Stimulated activated CD4-positive, alpha-beta T cell treated with anti-CD3 and anti-CD28 coated beads, TNF-alpha, amount 100 ng/mL, for 4 hours (primary cell): ENCODE measurements around the gene GGN.
"Not testable (repeated sequence)": the region's sequence is repeated elsewhere in the genome, so short reads cannot be mapped to it uniquely, and the experiment has no call there.

Experiments
- DNase-seq, 3 experiments: peaks; one replicate each; pipeline ENCODE4 v3.0.0-alpha.2; 2020; ENCODE audit warnings: low read depth in 3 of 3

GGN gene

DNA sequence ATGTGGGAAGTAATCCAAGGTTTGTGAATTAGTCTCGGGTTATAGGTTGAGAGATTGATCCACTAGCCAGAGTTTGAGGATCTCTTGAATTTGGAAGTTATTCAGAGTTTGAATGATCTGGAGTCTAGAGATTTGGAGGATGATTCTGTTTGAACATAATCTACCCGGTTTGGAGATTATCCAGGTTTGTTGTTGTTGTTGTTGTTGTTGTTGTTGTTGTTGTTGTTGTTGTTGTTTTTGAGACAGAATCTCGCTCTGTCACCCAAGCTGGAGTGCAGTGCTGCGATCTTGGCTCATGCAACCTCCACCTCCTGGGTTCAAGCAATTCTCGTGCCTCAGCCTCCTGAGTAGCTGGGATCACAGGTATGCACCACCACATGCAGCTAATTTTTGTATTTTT lies 24.1 kb upstream of the GGN start:
- DNase-seq: not testable (repeated sequence)

DNA sequence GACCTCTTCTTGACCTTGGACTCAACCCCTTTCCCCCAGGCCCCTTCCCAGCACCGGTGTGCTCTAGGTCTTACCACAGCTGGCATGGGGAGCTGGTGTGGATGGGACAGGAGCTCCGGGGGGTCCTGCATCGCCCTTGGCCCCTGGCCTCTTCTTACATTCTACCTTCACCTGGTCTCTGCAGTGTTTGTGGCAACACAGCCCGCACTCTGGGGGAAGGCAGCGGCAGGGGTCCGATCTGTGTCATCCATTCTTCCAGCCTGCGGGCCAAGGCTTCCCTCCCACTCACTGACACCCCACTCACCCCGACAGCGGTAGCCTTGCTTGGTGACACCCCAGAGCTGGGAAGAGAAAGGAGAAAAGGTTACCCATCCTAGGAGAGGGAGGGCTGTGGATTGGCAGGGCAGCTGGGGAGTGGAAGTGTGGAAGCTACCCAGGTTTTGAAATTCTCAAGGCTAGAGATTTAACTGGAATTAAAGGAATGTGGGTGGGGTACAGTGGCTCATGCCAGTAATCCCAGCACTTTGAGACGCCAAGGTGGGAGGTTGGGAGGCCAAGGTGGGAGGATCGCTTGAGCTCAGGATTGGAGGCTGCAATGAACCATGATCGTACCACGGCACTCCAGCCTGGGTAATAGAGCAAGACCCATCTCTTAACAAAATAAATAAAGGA lies 23.3 kb upstream of the GGN start:
- no peak for DNase-seq

DNA sequence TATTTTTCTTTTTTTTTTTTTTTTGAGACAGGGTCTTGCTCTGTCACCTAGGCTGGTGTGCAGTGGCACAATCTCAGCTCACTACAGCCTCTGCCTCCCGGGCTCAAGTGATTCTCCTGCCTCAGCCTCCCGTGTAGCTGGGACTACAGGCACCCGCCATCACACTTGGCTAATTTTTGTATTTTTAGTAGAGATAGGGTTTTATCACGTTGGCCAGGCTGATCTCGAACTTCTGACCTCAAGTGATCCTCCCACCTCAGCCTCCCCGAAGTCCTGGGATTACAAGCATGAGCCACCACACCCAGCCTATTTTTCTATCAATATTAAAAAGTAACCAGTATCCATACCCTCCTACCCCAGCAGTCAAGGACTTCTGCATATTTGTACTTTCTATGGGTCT lies 22.6 kb upstream of the GGN start:
- DNase-seq: not testable (repeated sequence)

DNA sequence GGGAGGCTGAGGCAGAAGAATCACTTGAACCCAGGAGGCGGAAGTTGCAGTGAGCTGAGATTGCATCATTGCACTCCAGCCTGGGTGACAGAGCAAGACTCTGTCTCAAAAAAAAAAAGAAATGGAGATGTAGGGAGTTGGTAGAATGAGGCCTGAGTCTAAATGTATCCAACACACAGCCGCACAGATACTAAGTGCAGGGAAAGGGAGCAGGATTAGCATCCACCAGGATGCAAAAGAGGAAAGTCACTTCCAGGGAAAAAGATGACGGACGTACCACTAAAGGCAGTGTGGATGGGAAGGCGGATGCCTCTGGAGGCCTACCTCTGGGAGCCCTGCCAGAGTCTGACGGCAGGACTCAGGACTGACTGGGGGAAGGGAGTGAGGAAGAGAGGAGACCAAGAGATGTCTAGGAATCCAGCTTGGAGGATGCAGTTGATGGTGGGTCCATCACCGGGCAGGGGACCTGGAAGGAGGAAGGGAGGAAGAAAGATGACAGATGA lies 21.8 kb upstream of the GGN start:
- DNase-seq: no peak

DNA sequence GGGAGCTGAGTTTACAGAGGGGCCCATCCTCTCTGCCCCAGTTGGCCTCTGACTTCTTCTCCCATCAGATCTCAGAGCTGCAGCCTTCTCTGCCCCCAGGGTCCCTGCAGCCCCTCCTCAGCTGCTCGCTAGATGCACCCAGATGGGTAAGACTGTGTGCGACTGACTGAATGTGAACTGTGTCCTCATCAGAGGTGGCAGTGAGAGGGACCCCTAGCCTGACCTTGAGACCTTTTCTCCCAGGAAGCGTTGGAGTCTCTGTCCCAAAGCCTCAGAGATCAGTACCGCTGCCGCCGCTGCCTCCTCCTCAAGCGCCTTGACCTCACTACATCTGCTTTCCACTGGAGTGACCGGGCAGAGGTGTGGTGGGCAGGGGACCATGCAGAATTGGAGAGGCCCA lies 17.4 kb upstream of the GGN start:
- no peak for DNase-seq

DNA sequence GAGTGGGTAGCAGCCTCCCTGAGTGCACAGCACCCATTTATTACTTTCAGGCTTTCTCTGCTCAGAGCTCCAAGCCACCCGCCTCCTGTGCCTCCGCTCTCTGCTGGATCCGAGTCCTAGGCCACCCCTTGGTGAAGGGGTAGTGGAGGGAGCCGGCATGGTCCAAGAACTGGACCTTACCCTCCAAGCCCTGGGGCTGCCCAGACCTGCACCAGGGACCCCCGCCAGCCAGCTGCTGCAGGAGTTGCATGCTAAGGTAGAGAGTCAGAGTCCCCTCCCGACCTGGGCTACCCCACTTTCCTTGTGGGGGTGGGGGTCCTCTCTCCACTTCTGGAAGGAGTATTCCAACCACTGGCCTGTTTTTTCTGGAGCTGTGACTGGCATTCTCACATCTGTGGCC lies 17.0 kb upstream of the GGN start:
- no peak for DNase-seq

DNA sequence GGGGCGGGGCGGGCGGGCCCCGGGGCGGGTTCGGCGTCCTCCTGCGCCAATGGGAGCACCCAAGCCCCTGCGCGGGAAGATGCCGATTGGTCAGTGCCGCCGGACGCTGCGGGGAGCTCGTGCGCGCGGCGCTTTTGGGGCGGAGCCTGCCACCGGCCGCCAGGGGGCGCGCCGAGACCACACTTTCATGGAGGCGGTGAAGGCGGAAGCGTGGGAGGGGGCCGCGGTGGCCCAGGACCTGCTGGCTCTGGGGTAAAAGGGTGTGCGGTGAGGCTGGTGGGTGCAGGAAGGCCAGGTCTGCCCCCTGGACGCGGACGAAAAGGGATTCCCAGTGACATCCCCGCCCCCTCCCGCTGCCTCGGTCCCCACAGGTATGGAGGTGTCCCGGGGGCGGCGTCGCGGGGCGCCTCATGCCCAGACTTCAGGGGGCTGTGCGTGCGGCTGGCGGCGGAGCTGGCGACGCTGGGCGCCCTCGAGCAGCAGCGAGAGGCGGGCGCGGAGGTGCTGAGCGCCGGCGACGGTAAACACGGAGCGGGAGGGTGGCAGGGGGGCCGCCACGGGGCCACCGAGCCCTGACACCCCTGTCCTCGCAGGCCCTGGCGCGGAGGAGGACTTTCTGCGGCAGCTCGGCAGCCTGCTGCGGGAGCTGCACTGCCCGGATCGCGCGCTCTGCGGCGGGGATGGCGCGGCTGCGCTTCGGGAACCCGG lies 15.3 kb upstream of the GGN start, which contains the start of gene FAM98C:
FAM98C (plus strand) TSS at position 127 of the 708 bp plus-strand sequence; CDS start at position 188, 61 bp downstream.
- peak; percentile 96 to 98 (median 97) for DNase-seq

DNA sequence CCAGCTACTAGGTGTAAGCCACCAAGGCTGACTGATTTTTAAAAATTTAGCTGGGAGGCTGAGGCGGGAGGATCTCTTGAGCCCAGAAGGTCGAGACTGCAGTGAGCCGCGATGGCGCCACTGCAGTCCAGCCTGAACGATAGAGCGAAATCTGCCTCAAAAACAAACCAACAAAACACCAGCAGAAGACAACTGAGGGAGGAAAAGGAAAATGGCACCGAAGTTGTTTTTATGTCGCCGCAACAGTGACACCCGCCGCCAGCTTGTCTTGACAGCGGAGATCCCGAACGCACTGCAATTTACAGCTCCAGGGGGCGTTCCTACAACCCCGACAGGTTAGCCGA lies 14.8 kb upstream of the GGN start:
- DNase-seq: no peak

DNA sequence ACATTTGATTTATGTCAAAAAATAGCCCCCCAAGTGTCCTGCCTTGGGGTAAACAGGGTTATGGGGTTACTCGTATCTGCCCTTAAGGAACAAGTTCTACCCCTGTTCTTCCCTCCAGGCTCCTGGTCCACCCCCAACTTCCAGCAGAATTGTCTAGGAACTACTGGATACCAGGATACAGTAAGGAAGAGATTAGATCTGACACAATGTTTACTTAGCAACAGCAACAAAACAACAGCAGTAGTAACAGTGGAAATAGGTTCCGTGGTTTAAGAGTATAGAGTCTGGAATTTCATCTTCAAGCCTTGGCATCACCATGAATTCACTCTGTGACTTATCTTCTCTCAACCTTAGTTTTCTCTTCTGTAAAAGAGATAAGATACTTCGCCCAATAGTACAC lies 13.3 kb upstream of the GGN start:
- DNase-seq: no peak

DNA sequence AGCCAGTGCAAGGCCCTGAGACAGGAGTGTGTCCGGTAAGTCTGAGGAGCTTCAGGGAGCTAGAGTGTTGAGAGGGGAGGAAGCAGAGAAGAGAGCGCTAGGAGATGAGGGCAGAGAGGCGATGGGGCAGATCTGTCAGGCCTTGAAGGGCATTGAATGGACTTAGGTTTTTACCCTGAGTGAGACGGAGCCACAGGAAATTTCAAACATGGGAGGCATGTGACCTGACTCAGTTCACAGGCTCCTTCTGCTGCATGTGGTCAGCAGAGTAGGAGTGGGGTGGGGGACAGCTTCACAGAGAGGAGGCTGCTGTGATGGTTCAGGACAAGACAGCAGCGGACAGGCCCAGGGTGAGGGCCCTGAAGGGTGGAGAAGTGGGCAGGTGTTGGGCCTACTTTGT lies 12.5 kb upstream of the GGN start:
- no peak for DNase-seq

DNA sequence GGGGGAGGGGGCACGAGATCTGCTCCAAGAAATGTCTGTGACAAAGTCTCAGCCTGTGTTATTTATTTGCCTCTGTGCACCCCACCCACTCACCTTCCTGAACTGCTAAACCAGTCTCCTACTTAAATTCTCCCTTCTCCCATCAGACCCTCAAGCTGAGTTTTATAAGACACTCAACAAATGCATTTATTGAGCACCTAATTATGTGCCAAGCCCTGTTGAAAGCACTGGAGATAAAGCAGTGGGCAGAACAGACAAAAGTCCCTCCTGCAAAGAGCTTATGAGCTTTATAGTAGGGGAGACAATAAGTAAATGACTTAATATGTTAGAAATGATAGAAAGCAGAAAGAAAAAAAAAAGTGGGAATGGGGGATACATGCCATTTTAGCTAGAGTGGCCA lies 11.7 kb upstream of the GGN start:
- no peak for DNase-seq

DNA sequence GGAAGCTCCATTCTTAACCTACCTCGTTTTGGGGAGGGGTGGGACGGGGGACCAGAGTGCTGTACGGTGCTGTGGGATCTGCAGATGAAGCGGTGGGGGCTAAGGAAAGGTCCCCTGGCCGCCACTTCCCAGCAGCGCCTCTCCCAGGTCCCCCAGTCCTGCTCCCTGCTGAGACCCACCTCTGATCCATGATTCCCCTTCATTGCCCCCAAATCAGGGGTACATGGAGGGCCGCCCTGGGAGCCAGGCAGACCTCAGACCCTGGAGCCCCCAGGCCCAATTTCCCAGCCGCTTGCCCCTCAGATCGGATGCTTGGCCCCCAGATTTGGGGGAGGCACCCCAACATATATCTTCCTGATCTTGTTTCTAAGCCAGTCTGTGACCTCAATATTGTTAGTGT lies 11.2 kb upstream of the GGN start:
- no peak for DNase-seq

DNA sequence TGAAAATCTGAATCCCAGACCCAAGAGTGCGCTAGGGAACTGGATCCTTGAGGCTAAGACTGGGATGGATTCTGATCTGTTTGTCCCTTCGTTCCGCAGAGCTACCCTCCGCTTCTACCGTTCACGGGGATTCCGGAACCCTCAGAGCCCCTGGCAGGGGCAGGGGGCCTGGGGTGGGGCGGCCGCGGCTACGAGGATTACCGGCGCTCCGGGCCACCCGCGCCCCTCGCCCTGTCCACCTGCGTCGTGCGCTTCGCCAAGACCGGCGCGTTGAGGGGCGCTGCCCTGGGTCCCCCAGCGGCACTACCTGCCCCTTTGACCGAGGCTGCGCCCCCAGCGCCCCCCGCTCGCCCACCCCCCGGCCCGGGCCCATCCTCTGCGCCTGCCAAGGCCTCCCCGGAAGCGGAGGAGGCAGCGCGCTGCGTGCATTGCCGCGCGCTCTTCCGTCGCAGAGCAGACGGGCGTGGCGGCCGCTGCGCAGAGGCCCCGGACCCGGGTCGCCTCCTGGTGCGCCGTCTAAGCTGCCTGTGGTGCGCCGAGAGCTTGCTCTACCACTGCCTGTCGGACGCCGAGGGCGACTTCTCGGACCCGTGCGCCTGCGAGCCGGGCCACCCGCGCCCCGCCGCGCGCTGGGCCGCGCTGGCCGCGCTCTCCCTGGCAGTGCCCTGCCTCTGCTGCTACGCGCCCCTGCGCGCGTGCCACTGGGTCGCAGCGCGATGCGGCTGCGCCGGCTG lies 7.7 kb upstream of the GGN start:
- DNase-seq: peak in 1 of 3 experiments; percentile 43

DNA sequence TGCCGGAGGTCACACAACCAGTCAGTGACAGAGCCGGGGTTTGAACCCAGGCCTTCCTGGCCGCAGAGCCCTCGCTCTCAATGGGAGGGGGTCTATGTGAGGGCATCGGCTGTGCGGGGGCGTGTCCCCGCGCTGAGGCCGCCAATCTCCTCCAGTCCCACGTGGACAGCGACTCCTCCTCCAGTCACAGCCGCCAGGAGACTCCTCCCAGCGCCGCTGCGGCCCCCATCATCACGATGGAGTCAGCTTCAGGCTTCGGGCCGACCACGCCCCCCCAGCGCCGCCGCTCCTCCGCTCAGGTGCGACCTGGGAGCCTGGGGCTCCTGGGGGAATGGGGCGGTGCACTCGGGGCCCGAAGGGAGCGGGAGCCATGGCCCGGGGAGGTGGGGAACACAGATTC lies 6.7 kb upstream of the GGN start:
- DNase-seq: peak; percentile 53 to 54 (median 54)

DNA sequence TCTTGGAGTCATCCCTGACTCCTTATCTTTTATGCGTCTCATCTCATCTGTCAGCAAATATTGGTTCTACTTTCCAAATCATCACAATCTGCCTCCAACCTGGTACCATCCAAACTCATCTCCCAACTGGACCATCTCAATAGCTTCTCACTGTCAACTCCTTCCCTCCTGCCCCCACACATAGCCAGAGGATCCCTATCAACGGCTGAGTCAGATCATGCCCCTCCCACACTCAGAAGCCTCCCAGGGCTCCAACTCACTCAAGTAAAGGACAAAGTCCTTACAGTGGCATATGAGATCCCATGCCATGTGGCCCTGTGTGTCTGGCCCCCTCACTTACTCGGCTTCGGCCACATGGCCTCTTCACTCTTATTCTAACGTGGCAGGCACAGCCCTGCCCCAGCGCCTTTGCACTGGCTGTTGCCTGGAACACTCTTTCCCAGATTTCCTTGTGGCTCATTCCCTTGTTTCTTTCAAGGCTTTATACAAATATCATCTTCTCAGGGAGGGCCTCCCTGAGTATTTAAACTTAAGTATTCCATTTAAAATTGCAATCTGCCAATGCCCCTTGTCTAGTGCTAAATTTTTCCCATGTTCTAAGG lies 5.0 kb upstream of the GGN start:
- DNase-seq: no peak

DNA sequence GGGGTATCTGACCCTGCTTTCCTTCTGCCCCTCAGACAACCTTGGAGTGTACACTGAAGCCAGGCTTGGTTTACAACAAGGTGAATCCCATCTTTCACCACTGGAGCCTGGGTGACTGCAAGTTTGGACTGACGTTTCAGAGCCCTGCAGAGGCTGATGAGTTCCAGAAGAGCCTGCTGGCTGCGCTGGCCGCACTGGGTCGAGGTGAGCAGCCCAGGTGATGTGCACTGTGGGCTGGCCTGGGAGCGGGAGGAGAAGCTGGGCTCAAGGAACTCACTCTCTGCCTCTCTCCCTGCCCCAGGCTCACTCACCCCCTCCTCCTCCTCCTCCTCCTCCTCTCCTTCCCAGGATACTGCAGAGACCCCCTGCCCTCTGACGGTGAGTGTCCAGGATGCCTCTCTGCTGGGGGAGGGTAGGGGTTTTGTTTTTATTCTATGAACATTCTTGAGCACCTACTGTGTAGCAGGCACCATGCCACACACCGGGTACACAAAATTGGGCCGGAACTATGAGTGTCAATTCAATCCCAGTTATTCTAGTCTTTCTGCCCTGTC lies 4.2 kb upstream of the GGN start:
- no peak for DNase-seq

DNA sequence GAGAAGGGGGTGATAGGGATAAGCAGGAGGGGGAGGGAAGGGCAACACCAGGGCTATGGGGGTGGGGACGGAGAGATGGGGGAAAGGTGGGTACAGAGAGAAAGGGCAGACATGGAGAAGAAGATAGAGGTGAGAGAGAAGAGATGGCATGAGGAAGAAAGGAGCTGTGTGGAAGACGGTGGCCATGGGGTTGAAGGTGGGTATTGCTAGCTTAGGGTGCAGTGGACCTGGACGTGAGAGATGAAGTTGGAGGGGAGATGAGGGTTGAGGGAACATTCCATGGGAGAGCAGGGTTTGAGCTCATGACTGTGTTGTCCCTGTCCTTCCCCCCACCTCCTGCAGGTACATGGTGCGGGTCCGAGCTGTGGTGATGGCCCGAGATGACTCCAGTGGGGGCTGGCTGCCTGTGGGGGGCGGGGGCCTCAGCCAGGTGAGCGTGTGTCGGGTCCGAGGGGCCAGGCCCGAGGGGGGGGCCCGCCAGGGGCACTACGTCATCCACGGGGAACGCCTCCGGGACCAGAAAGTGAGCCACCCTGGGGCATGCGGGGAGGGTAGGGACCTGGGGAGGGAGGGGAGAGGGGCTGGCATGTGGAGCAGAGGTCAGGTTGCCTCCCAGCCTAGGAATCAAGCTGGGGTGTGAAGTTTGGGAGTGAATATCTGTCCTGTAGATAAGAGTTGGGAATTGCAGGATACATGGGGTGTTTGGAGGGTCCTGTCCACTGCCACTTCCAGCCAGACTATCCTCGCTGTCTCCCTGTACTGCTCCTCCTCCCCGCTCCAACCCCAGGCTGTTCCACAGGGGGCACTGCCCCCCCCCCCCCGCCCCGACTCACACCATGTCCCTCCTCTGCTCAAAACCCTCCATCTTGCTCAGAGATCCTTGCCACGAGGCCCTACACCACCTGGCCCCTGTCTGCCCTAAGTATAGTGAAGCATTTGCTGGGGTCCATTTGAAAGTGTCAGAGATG lies 2.4 kb upstream of the GGN start:
- no peak for DNase-seq

DNA sequence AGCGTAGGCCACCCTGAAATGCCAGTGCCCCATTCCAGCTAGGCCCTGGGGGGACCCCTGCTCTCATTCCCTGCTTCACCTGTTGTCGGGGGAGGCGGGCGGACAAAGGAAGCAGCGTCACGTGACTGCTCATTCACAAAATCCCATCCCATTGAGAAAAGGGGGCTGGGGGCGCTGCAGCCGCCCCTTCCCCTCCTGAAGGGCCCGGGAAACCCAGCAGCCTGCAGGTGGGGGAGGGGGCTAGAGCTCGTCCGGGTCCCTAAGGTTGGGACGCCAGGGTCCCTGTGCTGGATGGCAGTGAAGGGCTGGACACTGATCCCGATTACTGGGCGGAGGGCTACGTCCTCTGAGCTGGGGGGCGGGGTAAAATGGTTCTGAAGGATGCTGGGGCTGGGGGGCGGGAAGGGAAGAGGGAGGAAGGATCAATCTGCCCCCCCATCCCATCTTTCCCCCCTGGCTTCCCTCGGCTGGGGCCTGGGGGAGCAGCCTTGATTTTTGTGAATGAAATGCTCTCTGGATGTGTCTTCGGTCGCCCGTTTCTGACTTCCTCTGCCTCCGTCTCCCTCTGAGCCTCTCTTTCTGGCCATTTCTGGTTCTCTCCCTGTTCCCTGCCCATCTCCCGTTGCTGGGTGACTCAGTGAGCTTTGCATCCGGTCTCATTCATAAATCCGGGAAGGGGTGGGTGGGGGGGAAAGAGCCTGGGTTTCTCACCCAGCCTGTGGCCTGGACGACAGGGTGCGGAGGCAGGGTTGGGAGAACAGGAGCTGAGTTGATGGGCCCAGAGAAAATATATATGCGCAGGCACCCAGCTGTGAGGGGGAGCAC lies 1.5 kb upstream of the GGN start:
- no peak for DNase-seq

DNA sequence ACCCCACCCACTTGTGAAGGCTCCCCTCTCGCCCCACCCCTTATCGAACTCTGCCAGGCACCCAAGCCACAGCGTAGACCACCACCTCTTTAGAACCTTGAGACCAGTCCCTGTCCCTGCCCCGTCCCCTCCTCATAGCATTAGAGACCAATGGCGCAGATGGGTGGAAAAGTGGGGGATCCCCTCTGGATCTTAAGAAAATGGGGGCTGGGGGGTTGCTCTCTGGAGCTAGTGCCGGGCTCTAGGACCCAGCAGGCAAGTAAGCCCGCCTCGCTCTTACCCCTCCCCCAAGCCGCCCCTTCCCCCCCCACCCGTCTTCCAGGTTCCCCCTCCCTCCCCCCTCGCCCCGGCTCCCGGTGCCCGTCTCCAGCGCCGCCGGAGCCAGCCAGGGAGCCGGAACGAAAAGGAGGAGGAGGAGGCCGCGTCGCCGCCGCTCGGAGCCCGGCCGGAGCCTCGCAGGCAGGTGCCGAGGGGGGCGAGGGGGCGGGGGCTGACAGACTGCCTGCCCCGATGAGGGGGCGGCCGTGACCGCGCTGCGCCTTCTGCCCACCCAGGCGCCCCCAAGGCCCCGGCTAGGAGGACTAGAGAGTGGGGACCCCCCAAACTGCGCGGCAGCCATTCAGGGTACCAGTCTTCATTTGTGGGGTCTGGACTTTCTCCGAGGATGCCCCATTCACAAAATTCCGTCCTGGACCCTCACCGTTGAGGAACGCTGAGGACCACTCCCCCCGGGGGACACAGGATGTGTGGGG lies 691 bp upstream of the GGN start, which contains the start of gene SPRED3:
SPRED3 (plus strand) TSS at position 349 of the 752 bp plus-strand sequence. CDS start 1,606 bp downstream, outside the sequence.
- no peak for DNase-seq
